Muscle layer of duodenum (tissue), 2 donors: ENCODE data around the gene CALHM3.
"Not testable (repeated sequence)": the region's sequence is repeated elsewhere in the genome, so short reads cannot be mapped to it uniquely, and the experiment has no call there.

Experiments
- H3K27ac ChIP-seq: one replicate; pipeline ENCODE4 v1.7.0; 2013; ENCODE audit warnings: mild to moderate bottlenecking, low read length
- H3K27me3 ChIP-seq: one replicate; pipeline ENCODE4 v1.7.0; 2013; ENCODE audit warnings: low read depth, mild to moderate bottlenecking, control low read depth, low read length
- H3K36me3 ChIP-seq, 2 donors: one replicate each; pipeline ENCODE4 v1.7.0; 2013; ENCODE audit warnings: low read length in 2 of 2, control low read depth in 1 of 2, mild to moderate bottlenecking in 1 of 2; ENCODE audit not compliant: insufficient read depth in 2 of 2, control insufficient read depth in 1 of 2
- H3K4me1 ChIP-seq, 2 donors: one replicate each; pipeline ENCODE4 v1.7.0; 2013; ENCODE audit warnings: low read length in 2 of 2, mild to moderate bottlenecking in 2 of 2, control low read depth in 1 of 2, moderate library complexity in 1 of 2; ENCODE audit not compliant: insufficient read depth in 2 of 2, control insufficient read depth in 1 of 2
- H3K4me3 ChIP-seq, 2 donors: one replicate each; pipeline ENCODE4 v1.7.0; 2013; ENCODE audit warnings: low read length in 2 of 2, low read depth in 1 of 2, mild to moderate bottlenecking in 1 of 2
- H3K9me3 ChIP-seq, 2 donors: one replicate each; pipeline ENCODE4 v1.7.0; 2013; ENCODE audit warnings: low read length in 2 of 2, control low read depth in 1 of 2, mild to moderate bottlenecking in 1 of 2; ENCODE audit not compliant: control insufficient read depth in 1 of 2
- donor health status: healthy.

CALHM3 gene, protein sequence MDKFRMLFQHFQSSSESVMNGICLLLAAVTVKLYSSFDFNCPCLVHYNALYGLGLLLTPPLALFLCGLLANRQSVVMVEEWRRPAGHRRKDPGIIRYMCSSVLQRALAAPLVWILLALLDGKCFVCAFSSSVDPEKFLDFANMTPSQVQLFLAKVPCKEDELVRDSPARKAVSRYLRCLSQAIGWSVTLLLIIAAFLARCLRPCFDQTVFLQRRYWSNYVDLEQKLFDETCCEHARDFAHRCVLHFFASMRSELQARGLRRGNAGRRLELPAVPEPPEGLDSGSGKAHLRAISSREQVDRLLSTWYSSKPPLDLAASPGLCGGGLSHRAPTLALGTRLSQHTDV

GRCh38 chr10:103479135-103479534 lies at the start of gene CALHM3:
Gene CALHM3 (minus strand): TSS chr10:103479240. CDS start chr10:103479032, 208 bp downstream.
- Histone ChIP-seq H3K27me3 (no peaks in the 10 kb centered on the region), H3K4me1 (peaks cover 0 to 4% of the 10 kb centered on the region in 2 donors), H3K27ac (no peak within 1 kb of the TSS), H3K4me3 (no peak within 1 kb of the TSS), H3K9me3 (no peaks in the 10 kb centered on the region), H3K36me3 (no peaks in the 10 kb centered on the region)

DNA sequence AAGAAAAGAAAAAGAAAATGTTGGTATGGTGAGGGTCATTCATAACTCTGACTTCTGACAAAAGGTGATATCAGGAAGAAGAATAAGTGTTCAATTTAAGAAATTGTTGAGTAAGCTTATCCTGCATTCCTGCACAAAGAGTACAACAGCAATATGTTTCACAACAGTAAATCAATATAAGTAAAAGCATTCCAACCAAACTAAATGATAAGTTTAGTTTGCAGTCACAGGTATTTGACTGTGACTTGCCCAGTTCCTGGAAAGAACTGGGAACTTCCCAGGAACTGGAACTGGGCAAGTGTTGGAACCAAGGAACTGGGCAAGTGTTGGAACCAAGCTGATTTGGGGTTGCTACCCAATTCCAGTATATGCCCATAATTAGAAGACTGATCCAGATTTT lies 49.5 kb upstream of the CALHM3 start:
- no peaks in the 10 kb centered on the region for H3K36me3 ChIP-seq
- H3K27me3 ChIP-seq, result no peaks in the 10 kb centered on the region
- H3K4me3 ChIP-seq, result no peak overlapping the region
- H3K27ac ChIP-seq, result no peak overlapping the region
- no peaks in the 10 kb centered on the region for H3K9me3 ChIP-seq
- H3K4me1 ChIP-seq, result no peaks in the 10 kb centered on the region

DNA sequence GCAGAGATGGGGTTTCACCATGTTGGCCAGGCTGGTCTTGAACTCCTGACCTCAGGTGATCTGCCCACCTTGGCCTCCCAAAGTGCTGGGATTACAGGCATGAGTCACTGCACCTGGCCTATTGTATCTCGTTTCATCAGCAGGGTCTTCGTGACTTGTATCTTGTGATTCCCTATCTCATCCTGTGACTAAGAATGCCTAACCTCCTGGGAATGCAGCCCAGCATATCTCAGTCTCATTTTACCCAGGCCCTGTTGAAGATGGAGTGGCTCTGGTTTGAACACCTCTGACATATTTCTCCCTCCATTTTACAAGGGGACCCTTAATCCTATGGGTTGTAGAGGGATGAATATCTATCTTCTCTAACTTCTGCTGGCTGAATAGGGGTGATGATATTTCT lies 48.4 kb upstream of the CALHM3 start:
- not testable (repeated sequence) for H3K4me3 ChIP-seq, H3K27ac ChIP-seq, H3K36me3 ChIP-seq, H3K4me1 ChIP-seq, H3K9me3 ChIP-seq, H3K27me3 ChIP-seq

- Histone ChIP-seq H3K4me1 (no peaks in the 10 kb centered on the region), H3K4me3 (no peak overlapping the region), H3K27ac (no peak overlapping the region), H3K36me3 (no peaks in the 10 kb centered on the region), H3K27me3 (no peaks in the 10 kb centered on the region), H3K9me3 (no peaks in the 10 kb centered on the region)
Observed at GRCh38 chr10:103525901-103526300, 46.9 kb upstream of the CALHM3 start.

DNA sequence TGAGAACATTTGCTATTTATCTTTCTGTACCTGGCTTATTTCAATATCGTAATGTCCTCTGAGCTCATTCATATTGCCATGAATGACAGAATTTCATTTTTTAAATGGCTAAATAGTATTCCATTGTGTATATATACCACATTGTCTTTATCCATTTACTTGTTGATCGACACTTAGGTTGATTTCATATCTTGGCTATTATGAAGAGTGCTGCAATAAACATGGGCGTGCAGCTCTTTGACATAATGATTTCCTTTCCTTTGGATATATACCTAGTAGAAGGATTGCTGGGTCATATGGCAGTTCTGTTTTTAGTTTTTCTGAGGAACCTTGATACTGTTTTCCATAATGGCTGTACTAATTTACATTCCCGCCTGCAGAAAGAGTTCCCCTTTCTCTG lies 44.6 kb upstream of the CALHM3 start:
- H3K27me3 ChIP-seq, result no peaks in the 10 kb centered on the region
- H3K27ac ChIP-seq, result no peak overlapping the region
- H3K36me3 ChIP-seq, result no peaks in the 10 kb centered on the region
- no peak overlapping the region for H3K4me3 ChIP-seq
- H3K9me3 ChIP-seq, result no peaks in the 10 kb centered on the region
- no peaks in the 10 kb centered on the region for H3K4me1 ChIP-seq

- H3K4me1 ChIP-seq, H3K36me3 ChIP-seq, H3K9me3 ChIP-seq, H3K27ac ChIP-seq, H3K27me3 ChIP-seq, H3K4me3 ChIP-seq: not testable (repeated sequence)
Observed at GRCh38 chr10:103522006-103522405, 43.0 kb upstream of the CALHM3 start.

- H3K4me1 ChIP-seq, result peaks cover 0 to 7% of the 10 kb centered on the region in 2 donors
- no peaks in the 10 kb centered on the region for H3K9me3 ChIP-seq
- no peak overlapping the region for H3K4me3 ChIP-seq
- no peaks in the 10 kb centered on the region for H3K27me3 ChIP-seq
- H3K36me3 ChIP-seq, result no peaks in the 10 kb centered on the region
- H3K27ac ChIP-seq, result no peak overlapping the region
Observed at GRCh38 chr10:103519798-103520197, 40.8 kb upstream of the CALHM3 start.

GRCh38 chr10:103517234-103518085 lies 38.4 kb upstream of the CALHM3 start:
- no peaks in the 10 kb centered on the region for H3K36me3 ChIP-seq
- peaks cover 3 to 18% of the 10 kb centered on the region in 2 donors for H3K4me1 ChIP-seq
- H3K4me3 ChIP-seq, result no peak overlapping the region
- no peaks in the 10 kb centered on the region for H3K27me3 ChIP-seq
- H3K9me3 ChIP-seq, result no peaks in the 10 kb centered on the region
- H3K27ac ChIP-seq, result no peak overlapping the region

DNA sequence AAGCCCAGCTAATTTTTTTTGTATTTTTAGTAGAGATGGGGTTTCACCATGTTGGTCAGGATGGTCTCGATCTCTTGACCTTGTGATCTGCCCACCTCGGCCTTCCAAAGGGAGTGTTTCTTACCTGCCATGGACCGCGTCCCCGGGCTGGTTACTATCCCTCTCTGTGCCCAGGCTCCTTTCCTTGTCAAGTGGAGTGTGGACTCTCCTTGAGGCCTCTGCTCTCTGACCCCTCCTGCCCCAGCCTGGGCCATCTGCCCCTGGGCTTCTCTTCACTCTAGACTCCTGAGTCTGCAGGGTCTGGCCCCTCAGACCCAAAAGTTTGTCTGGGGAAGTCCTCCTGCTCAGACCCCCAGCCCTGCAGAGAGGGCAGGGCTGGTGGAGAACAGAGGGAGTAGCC lies 35.2 kb upstream of the CALHM3 start:
- H3K36me3 ChIP-seq, result no peaks in the 10 kb centered on the region
- no peaks in the 10 kb centered on the region for H3K27me3 ChIP-seq
- no peaks in the 10 kb centered on the region for H3K9me3 ChIP-seq
- peaks cover 3 to 18% of the 10 kb centered on the region in 2 donors for H3K4me1 ChIP-seq
- H3K4me3 ChIP-seq, result no peak overlapping the region
- no peak overlapping the region for H3K27ac ChIP-seq

DNA sequence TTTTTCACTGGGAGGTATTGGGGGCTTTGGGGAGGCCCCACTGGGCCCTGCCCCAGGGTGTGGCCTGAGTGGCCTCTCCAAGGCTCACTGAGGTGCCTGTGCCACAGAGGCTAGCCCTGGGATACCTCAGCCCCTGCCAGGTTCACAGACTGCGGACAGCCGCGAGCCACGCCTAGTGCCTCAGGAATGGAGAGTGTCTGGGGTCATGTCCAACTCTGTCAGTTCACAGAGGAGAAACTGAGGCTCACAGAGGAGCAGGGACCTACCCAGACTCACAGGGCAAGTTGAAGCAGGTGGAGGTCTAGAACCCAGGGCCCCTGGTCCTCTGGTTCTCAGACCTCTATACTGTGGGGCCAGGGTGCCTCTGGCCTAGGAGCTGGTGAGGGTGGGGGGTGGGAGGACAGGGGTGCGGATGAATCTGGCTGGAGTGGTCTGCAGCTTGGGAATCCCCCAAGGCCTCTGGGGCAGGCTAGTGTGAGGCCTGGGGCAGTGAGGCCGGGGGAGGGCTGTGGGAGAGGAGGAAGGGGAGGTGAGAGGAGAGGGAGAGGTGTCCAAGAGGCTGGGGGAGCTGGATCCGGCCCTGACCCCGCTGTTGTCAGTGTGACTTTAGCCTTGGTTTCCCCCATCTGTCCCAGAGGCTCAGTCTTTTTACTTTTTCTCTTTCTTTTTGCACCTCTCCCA lies 34.5 kb upstream of the CALHM3 start:
- H3K27me3 ChIP-seq, result no peaks in the 10 kb centered on the region
- H3K9me3 ChIP-seq, result no peaks in the 10 kb centered on the region
- H3K4me3 ChIP-seq, result no peak overlapping the region
- no peak overlapping the region for H3K27ac ChIP-seq
- H3K4me1 ChIP-seq, result peaks cover 3 to 18% of the 10 kb centered on the region in 2 donors
- H3K36me3 ChIP-seq, result no peaks in the 10 kb centered on the region
